Chondrocyte (in vitro differentiated cells): ENCODE data around the gene HFM1. TPM values are rescaled to one million over a fixed set of nuclear protein-coding genes. Genes with fewer than 3 reads are reported as not detected.
"Not testable (repeated sequence)": the region's sequence is repeated elsewhere in the genome, so short reads cannot be mapped to it uniquely, and the experiment has no call there.

ENCODE experiments used
- DNase-seq: peaks from one replicate; pipeline ENCODE4 v3.0.0; 2021; ENCODE audit warnings: mixed read lengths, low spot score
- H3K27ac Mint-ChIP-seq: one replicate; pipeline ENCODE4 v1.8.0; 2021; ENCODE audit warnings: mild to moderate bottlenecking, moderate library complexity, mixed read lengths; ENCODE audit not compliant: unreplicated experiment
- H3K27me3 Mint-ChIP-seq: 2 replicates; pipeline ENCODE4 v1.8.0; 2021; ENCODE audit warnings: low read depth, mixed read lengths
- H3K36me3 Mint-ChIP-seq: 2 replicates; pipeline ENCODE4 v1.8.0; 2021; ENCODE audit warnings: low read depth, mixed read lengths
- H3K4me1 Mint-ChIP-seq: 2 replicates; pipeline ENCODE4 v1.8.0; 2021; ENCODE audit warnings: low read depth, mild to moderate bottlenecking, mixed read lengths
- H3K4me3 Mint-ChIP-seq: one replicate; pipeline ENCODE4 v1.8.0; 2021; ENCODE audit warnings: mild to moderate bottlenecking, moderate library complexity, mixed read lengths; ENCODE audit not compliant: unreplicated experiment
- H3K9me3 Mint-ChIP-seq: 2 replicates; pipeline ENCODE4 v1.8.0; 2021; ENCODE audit warnings: low read depth, mixed read lengths
- total RNA-seq: library from RNA; stranded (reverse); gene quantifications from 3 replicates; pipeline ENCODE4 v1.2.1, GENCODE V29; 2021
- TF ChIP-seq, protein P1 (sequence below): fragments of 200-600 bp; sonication (generic); IDR thresholded peaks from 2 replicates; pipeline ENCODE4 v1.5.0; 2021; ENCODE audit warnings: antibody characterized with exemption, mild to moderate bottlenecking, moderate library complexity

HFM1 gene
- total RNA-seq, 1 donor from 2014 or later: 0.62 TPM

DNA sequence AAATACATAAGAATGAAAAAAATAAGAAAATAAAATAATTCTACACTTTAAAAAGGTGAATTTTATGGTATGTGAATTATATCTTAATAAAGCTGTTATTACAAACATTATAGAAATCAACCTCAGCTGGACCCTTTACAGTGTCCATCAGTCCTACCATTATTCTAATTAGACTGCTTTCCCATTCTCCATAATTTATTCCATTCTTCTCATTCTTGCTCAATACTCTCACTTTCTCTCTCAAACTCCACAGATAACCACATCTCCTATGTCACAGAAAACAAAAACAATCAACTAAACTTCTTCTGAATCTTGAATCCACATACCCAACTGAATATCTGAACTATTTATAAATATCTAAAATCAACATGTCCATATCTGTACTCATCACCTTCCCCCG is 11.6 kb downstream of the HFM1 start:
- H3K27me3 Mint-ChIP-seq: no peaks in the 10 kb centered on the region
- peaks cover 11% of the 10 kb centered on the region for H3K9me3 Mint-ChIP-seq
- no peaks in the 10 kb centered on the region for H3K4me1 Mint-ChIP-seq
- no peaks in the 10 kb centered on the region for H3K36me3 Mint-ChIP-seq
- DNase-seq: no peak
- no peak overlapping the region for H3K27ac Mint-ChIP-seq
- TF ChIP-seq, protein P1, sequence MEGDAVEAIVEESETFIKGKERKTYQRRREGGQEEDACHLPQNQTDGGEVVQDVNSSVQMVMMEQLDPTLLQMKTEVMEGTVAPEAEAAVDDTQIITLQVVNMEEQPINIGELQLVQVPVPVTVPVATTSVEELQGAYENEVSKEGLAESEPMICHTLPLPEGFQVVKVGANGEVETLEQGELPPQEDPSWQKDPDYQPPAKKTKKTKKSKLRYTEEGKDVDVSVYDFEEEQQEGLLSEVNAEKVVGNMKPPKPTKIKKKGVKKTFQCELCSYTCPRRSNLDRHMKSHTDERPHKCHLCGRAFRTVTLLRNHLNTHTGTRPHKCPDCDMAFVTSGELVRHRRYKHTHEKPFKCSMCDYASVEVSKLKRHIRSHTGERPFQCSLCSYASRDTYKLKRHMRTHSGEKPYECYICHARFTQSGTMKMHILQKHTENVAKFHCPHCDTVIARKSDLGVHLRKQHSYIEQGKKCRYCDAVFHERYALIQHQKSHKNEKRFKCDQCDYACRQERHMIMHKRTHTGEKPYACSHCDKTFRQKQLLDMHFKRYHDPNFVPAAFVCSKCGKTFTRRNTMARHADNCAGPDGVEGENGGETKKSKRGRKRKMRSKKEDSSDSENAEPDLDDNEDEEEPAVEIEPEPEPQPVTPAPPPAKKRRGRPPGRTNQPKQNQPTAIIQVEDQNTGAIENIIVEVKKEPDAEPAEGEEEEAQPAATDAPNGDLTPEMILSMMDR: no peak
- H3K4me3 Mint-ChIP-seq: no peak overlapping the region

DNA sequence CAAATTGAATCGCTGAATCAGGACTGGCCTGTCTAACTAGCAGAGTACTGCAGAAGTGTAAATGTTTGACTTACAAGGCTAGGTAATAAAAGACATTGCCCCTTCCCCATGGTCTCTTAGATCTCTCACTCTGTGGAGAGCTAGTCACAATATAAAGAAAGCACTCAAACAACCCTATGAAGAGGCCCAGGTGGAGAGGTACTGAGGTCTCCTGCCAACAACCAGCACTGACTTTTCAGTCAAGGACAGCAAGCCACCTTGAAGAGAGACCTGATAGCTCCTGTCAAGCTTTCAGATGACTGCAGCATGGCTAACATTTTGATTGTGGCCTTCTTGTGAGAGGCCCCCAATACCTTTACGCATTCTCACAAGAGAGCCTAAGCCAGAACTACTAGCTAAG is 18.5 kb downstream of the HFM1 start:
- Mint-ChIP-seq H3K4me1 (peaks cover 11% of the 10 kb centered on the region), H3K36me3 (no peaks in the 10 kb centered on the region), H3K4me3 (no peak overlapping the region), H3K27ac (no peak overlapping the region), H3K27me3 (no peaks in the 10 kb centered on the region), H3K9me3 (peaks cover 8% of the 10 kb centered on the region)
- no peak for DNase-seq
- TF ChIP-seq, protein P1: no peak

DNA sequence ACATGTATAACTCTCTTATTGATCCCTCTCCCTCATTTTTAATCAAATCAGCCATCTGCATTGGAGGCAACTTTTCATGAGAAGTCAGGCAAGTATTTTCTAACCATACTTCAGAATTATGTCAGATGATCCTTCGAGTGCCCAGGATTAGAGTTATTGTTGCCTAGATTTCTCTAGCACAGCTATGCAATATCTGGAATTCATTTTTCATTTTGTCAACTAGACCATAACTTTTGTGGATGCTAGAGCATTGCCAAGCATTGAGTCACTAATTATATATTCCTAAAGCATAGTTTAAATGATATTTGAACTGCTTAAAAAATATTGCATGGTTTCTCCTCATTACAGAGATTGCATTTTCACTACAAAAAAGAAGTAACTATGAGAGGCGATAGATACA is 21.2 kb downstream of the HFM1 start:
- H3K9me3 Mint-ChIP-seq: peaks cover 5% of the 10 kb centered on the region
- H3K4me1 Mint-ChIP-seq: peaks cover 11% of the 10 kb centered on the region
- no peak for DNase-seq
- no peak overlapping the region for H3K27ac Mint-ChIP-seq
- no peaks in the 10 kb centered on the region for H3K36me3 Mint-ChIP-seq
- H3K27me3 Mint-ChIP-seq: no peaks in the 10 kb centered on the region
- TF ChIP-seq, protein P1: no peak
- H3K4me3 Mint-ChIP-seq: no peak overlapping the region

DNA sequence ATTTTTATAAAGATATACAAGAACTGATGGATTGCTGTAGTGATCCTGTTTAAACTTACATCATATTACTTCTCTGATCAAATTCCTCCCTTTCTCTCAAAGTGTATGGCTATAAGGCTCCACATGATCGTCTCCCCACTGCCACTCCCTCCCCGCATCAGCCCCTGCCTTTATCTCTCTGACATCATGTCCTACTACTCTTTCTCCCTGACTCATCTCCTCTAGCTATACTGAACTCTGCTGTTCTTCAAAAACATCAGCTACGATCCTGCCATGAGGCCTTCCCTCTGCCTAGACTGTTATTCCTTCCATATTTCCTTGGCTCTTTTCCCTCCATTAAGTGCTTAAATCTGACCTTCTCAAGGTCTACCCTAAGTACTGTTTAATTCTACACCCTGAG is 22.8 kb downstream of the HFM1 start:
- Mint-ChIP-seq H3K9me3 (no peaks in the 10 kb centered on the region), H3K27me3 (no peaks in the 10 kb centered on the region), H3K4me3 (no peak overlapping the region), H3K36me3 (no peaks in the 10 kb centered on the region), H3K27ac (no peak overlapping the region), H3K4me1 (peaks cover 11% of the 10 kb centered on the region)
- TF ChIP-seq, protein P1: no peak
- no peak for DNase-seq

DNA sequence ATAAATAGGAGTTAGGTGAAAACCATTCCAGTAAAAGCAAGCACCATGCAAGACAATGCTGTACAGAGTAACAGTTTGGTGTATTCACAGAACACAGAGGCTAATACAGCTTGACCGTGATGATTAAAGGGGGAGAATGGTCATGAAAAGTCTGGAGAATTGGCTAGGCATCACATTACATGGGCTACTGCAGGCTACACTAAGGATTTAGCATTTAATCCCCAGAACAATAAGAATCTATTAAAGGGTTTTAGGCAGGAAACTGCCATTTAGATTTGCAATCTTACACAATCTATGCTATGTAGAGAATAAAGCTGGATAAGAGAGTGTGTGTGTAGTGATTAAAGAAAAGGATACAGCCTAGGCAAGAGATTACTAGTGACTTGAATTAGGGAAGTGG is 30.6 kb downstream of the HFM1 start:
- peaks cover 2% of the 10 kb centered on the region for H3K9me3 Mint-ChIP-seq
- H3K4me1 Mint-ChIP-seq: no peaks in the 10 kb centered on the region
- no peak overlapping the region for H3K27ac Mint-ChIP-seq
- H3K4me3 Mint-ChIP-seq: no peak overlapping the region
- H3K27me3 Mint-ChIP-seq: no peaks in the 10 kb centered on the region
- H3K36me3 Mint-ChIP-seq: peaks cover under 1% of the 10 kb centered on the region
- TF ChIP-seq, protein P1: no peak
- DNase-seq: no peak

DNA sequence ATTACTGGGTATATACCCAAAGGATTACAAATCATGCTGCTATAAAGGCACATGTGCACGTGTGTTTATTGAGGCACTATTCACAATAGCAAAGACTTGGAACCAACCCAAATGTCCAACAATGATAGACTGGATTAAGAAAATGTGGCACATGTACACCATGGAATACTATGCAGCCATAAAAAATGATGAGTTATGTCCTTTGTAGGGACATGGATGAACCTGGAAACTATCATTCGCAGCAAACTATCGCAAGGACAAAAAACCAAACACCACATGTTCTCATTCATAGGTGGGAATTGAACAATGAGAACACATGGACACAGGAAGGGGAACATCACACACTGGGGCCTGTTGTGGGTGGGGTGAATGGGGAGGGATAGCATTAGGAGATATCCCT is 32.4 kb downstream of the HFM1 start:
- H3K9me3 Mint-ChIP-seq, DNase-seq, H3K4me1 Mint-ChIP-seq, H3K27me3 Mint-ChIP-seq, H3K27ac Mint-ChIP-seq, H3K4me3 Mint-ChIP-seq, H3K36me3 Mint-ChIP-seq: not testable (repeated sequence)
